SK-N-SH (cell line): Measurements from ENCODE around the gene EN2. TPM values are rescaled to one million over a fixed set of nuclear protein-coding genes. Genes with fewer than 3 reads are reported as not detected.

Source experiments
- CTCF ChIA-PET: fragments of 300-600, 350-600 bp; formaldehyde crosslinking; extraction: SDS; loops from one replicate; lab custom pipeline; 2021; lab: Yijun Ruan, JAX
- POLR2A ChIA-PET: fragments of 350-600 bp; sonication (Branson Sonifier 250); formaldehyde crosslinking; extraction: SDS; loops from one replicate; lab custom pipeline; 2020; ENCODE audit warnings: antibody characterized with exemption, inconsistent platforms; lab: Yijun Ruan, JAX
- DNase-seq: peaks from one replicate; pipeline ENCODE4 v3.0.0; 2012
- H2AFZ ChIP-seq: fragments of 200-600 bp; sonication (generic); 2 replicates; pipeline ENCODE4 v1.8.1; 2016; ENCODE audit warnings: antibody characterized with exemption, mild to moderate bottlenecking, low read depth
- H3F3A ChIP-seq: fragments of 200-600 bp; sonication (generic); replicated peaks from 2 replicates; pipeline ENCODE3; 2016; ENCODE audit warnings: antibody characterized with exemption, mild to moderate bottlenecking; ENCODE audit not compliant: insufficient read depth
- H3K27ac ChIP-seq, 2 experiments: fragments of 200-500 bp in 1 of 2; fragments of 200-600 bp in 1 of 2; sonication (Bioruptor generic) in 1 of 2; sonication (generic), shearing (Covaris generic) in 1 of 2; 2 replicates each; pipeline versions ENCODE4 v1.5.1 to v1.6.1; 2014 to 2016; ENCODE audit warnings: low read depth in 2 of 2, inconsistent platforms in 1 of 2, low read length in 1 of 2, mild to moderate bottlenecking in 1 of 2, mixed read lengths in 1 of 2
- H3K27me3 ChIP-seq: fragments of 200-600 bp; sonication (generic), shearing (Covaris generic); 2 replicates; pipeline ENCODE4 v1.6.1; 2016; ENCODE audit warnings: mixed run types; ENCODE audit not compliant: insufficient read depth
- H3K36me3 ChIP-seq, 2 experiments: fragments of 200-500 bp in 1 of 2; fragments of 200-600 bp in 1 of 2; sonication (Bioruptor generic) in 1 of 2; sonication (generic) in 1 of 2; replicated peaks in 1 of 2; 2 replicates each; pipeline versions ENCODE3 to v1.5.1; 2014 to 2016; ENCODE audit warnings: low read length in 1 of 2, mild to moderate bottlenecking in 1 of 2; ENCODE audit not compliant: insufficient read depth in 2 of 2, control insufficient read depth in 1 of 2
- H3K4me1 ChIP-seq, 2 experiments: fragments of 200-500 bp in 1 of 2; fragments of 200-600 bp in 1 of 2; sonication (Bioruptor generic) in 1 of 2; sonication (generic), shearing (Covaris generic) in 1 of 2; 2 replicates each; pipeline versions ENCODE4 v1.5.1 to v1.6.1; 2014 to 2016; ENCODE audit warnings: low read depth in 1 of 2, low read length in 1 of 2, mixed run types in 1 of 2; ENCODE audit not compliant: insufficient read depth in 2 of 2, control insufficient read depth in 1 of 2
- H3K4me2 ChIP-seq: fragments of 200-600 bp; sonication (generic), shearing (Covaris generic); 2 replicates; pipeline ENCODE4 v1.6.1; 2017; ENCODE audit warnings: mixed run types
- H3K4me3 ChIP-seq, 2 experiments: fragments of 200-500 bp in 1 of 2; fragments of 200-600 bp in 1 of 2; sonication (Bioruptor generic) in 1 of 2; sonication (generic), shearing (Covaris generic) in 1 of 2; 2 replicates each; pipeline versions ENCODE4 v1.5.1 to v1.8.1; 2014 to 2016; ENCODE audit warnings: low read depth in 2 of 2, inconsistent platforms in 1 of 2, low read length in 1 of 2, mild to moderate bottlenecking in 1 of 2, mixed read lengths in 1 of 2, moderate library complexity in 1 of 2
- H3K79me2 ChIP-seq: fragments of 200-600 bp; sonication (generic); 2 replicates; pipeline ENCODE4 v1.8.1; 2017; ENCODE audit warnings: mild to moderate bottlenecking; ENCODE audit not compliant: insufficient read depth
- H3K9ac ChIP-seq: fragments of 200-600 bp; sonication (generic); 2 replicates; pipeline ENCODE4 v1.6.1; 2017; ENCODE audit warnings: mixed run types
- H3K9me2 ChIP-seq: fragments of 200-600 bp; sonication (generic); 2 replicates; pipeline ENCODE4 v1.6.1; 2017; ENCODE audit warnings: mixed run types
- H3K9me3 ChIP-seq: fragments of 200-600 bp; sonication (generic); 2 replicates; pipeline ENCODE4 v1.6.1; 2017; ENCODE audit warnings: mixed run types, mild to moderate bottlenecking, moderate library complexity
- H4K20me1 ChIP-seq: fragments of 200-600 bp; sonication (generic); 2 replicates; pipeline ENCODE4 v1.6.1; 2017; ENCODE audit warnings: mild to moderate bottlenecking, mixed run types; ENCODE audit not compliant: insufficient read depth
- FOXJ3 ChIP-seq: sonication (generic); formaldehyde crosslinking; IDR thresholded peaks from 2 replicates; pipeline ENCODE4 v1.5.1; 2020; ENCODE audit warnings: mild to moderate bottlenecking, missing genetic modification reagents
- GABPA ChIP-seq: IDR thresholded peaks from 2 replicates; pipeline ENCODE4 v1.4.0; 2012; ENCODE audit warnings: low read depth, mild to moderate bottlenecking
- GATA2 ChIP-seq: sonication (generic); formaldehyde crosslinking; IDR thresholded peaks from 2 replicates; pipeline ENCODE4 v1.5.0; 2020; ENCODE audit warnings: mild to moderate bottlenecking, missing genetic modification reagents
- JUND ChIP-seq: IDR thresholded peaks from 2 replicates; pipeline ENCODE4 v1.4.0; 2012
- MEF2A ChIP-seq: IDR thresholded peaks from 2 replicates; pipeline ENCODE4 v1.4.0; 2012; ENCODE audit warnings: low read depth, borderline replicate concordance
- NFIC ChIP-seq: IDR thresholded peaks from 2 replicates; pipeline ENCODE4 v1.4.0; 2012; ENCODE audit warnings: borderline replicate concordance
- RFX5 ChIP-seq: IDR thresholded peaks from 2 replicates; pipeline ENCODE4 v1.6.1; 2012; ENCODE audit warnings: mild to moderate bottlenecking, improper control_type of control experiment, low read length
- RXRA ChIP-seq: IDR thresholded peaks from 2 replicates; pipeline ENCODE4 v1.4.0; 2012; ENCODE audit warnings: low read depth, mild to moderate bottlenecking, borderline replicate concordance
- SIN3A ChIP-seq: IDR thresholded peaks from 2 replicates; pipeline ENCODE4 v1.6.1; 2012; ENCODE audit warnings: low read depth, mild to moderate bottlenecking, low read length, moderate library complexity, borderline replicate concordance
- WGBS: methylation state at CpG from one replicate; pipeline ENCODE4 v1.1.6; 2017; ENCODE audit warnings: low lambda C conversion rate; 5-methylcytosine and 5-hydroxymethylcytosine counted together
- polyA plus RNA-seq, 3 experiments: library from polyadenylated mRNA; depleted of rRNA; stranded (reverse); fragments of >200 nt; gene quantifications; 2 replicates each; pipeline ENCODE4 v1.2.3, GENCODE V29; 2012
- TF ChIP-seq, protein P1 (sequence below): fragments of 150-350 bp; IDR thresholded peaks from 2 replicates; pipeline ENCODE4 v1.6.1; 2017; ENCODE audit warnings: antibody characterized with exemption, low read length, low read depth, borderline replicate concordance
- TF ChIP-seq, protein P2 (sequence below): IDR thresholded peaks from 2 replicates; pipeline ENCODE4; 2012
- TF ChIP-seq, protein P3 (sequence below): IDR thresholded peaks from 2 replicates; pipeline ENCODE4 v1.4.0; 2012; ENCODE audit warnings: low read depth
- TF ChIP-seq, protein P4 (sequence below): fragments of 200-600 bp; sonication (generic); IDR thresholded peaks from 2 replicates; pipeline ENCODE4 v1.6.1; 2017; ENCODE audit warnings: antibody characterized with exemption, mild to moderate bottlenecking, moderate library complexity

The EN2 gene
- polyA plus RNA-seq, 1 of the 3 experiments (the other 2 are of a cell fraction): 0.02 TPM

DNA sequence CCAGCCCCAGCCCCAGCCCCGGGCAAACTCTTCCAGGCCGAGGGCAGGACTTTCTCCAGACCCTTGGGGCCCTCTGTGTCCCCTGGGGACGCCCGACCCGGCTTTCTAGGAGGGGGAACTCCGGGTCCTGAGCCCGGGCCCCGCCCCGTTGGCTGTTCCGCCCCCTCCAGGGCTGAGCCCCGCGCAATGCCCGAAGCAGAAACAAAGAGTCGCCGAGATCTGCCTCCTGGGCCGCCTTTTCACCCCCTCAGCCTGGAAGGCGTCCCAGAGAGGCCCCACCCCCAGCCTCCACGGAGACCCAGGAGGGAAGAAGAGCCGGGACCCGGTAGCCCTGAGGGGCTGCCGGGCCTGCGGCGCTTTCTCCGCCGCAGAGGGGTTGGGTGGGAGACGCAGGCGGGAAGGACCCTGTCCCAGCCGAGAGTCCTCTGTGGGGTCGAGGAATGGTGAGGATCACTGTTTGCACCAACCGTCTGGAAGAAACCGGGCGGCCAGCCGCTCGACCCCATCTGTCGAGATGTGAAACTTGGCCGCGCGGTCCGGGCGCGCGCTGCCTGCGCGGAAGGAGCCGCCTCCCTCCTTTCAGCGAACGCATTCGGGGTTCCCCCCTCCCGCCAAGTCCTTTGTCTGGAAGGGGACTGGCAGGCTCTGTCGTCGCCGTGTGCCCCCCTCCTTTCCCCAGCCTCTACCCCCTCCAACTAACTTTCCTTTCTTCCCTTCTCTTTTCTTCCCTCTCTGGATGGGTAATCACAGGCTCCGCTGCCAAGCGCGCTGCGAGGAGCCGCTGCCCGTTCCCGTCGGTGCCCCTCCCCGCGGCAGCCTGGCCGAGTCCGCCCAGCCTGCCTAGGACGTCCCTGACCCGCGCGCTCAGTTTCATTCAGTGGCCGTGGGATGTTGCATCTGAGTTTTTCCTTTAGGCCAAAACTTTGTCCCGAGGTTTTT is 10.2 kb downstream of the EN2 start (continued):
- TF ChIP-seq, protein P1, sequence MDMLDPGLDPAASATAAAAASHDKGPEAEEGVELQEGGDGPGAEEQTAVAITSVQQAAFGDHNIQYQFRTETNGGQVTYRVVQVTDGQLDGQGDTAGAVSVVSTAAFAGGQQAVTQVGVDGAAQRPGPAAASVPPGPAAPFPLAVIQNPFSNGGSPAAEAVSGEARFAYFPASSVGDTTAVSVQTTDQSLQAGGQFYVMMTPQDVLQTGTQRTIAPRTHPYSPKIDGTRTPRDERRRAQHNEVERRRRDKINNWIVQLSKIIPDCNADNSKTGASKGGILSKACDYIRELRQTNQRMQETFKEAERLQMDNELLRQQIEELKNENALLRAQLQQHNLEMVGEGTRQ: no peak
- no peak for TF ChIP-seq FOXJ3 (CRISPR knock-in tag)
- TF ChIP-seq, protein P2, sequence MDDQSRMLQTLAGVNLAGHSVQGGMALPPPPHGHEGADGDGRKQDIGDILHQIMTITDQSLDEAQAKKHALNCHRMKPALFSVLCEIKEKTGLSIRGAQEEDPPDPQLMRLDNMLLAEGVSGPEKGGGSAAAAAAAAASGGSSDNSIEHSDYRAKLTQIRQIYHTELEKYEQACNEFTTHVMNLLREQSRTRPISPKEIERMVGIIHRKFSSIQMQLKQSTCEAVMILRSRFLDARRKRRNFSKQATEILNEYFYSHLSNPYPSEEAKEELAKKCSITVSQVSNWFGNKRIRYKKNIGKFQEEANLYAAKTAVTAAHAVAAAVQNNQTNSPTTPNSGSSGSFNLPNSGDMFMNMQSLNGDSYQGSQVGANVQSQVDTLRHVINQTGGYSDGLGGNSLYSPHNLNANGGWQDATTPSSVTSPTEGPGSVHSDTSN: no peak
- TF ChIP-seq, all 33 proteins: peak for 0

DNA sequence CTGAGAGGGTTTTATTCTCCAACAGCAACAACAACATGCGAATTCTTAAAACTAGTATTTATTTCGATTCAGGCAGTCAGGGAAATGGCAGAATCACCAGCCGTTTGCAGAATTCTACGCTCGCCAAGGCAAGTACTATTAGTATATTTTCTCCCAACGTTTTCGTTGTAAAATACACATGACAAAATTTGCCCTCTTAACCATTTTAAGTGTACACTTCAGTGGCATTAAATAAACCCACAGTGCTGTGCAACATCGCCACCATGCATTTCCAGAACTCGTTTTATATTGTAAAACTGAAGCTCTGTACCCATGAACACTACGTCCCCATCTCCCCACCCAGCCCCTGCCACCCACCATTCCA is 10.8 kb downstream of the EN2 start:
- ChIA-PET CTCF (no interaction called here), POLR2A (no interaction called here)
- Histone ChIP-seq H3K4me3 (no peak overlapping the region), H3K36me3 (no peaks in the 10 kb centered on the region), H2AFZ (no peak overlapping the region), H3K27me3 (peaks cover 97% of the 10 kb centered on the region), H4K20me1 (peaks cover 4% of the 10 kb centered on the region), H3F3A (peaks cover 6% of the 10 kb centered on the region), H3K9me3 (no peaks in the 10 kb centered on the region), H3K27ac (no peak overlapping the region), H3K9ac (no peak overlapping the region), H3K79me2 (no peaks in the 10 kb centered on the region), H3K4me1 (no peaks in the 10 kb centered on the region; a peak in 1 of 4 replicates), H3K4me2 (0 out of 2 replicates have a peak overlapping the region, but pooled peaks have one; percentile 53), H3K9me2 (no peaks in the 10 kb centered on the region)
- no peak for DNase-seq
- 15% methylated on average over 10 of the region's 10 CpGs for WGBS
- TF ChIP-seq, protein P3, sequence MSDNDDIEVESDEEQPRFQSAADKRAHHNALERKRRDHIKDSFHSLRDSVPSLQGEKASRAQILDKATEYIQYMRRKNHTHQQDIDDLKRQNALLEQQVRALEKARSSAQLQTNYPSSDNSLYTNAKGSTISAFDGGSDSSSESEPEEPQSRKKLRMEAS: no peak
- no peak for TF ChIP-seq SIN3A
- no peak for TF ChIP-seq MEF2A
- no peak for TF ChIP-seq GATA2 (CRISPR knock-in tag)
- no peak for TF ChIP-seq FOXJ3 (CRISPR knock-in tag)
- no peak for TF ChIP-seq NFIC
- TF ChIP-seq JUND: no peak
- TF ChIP-seq RFX5: no peak
- TF ChIP-seq, protein P4, sequence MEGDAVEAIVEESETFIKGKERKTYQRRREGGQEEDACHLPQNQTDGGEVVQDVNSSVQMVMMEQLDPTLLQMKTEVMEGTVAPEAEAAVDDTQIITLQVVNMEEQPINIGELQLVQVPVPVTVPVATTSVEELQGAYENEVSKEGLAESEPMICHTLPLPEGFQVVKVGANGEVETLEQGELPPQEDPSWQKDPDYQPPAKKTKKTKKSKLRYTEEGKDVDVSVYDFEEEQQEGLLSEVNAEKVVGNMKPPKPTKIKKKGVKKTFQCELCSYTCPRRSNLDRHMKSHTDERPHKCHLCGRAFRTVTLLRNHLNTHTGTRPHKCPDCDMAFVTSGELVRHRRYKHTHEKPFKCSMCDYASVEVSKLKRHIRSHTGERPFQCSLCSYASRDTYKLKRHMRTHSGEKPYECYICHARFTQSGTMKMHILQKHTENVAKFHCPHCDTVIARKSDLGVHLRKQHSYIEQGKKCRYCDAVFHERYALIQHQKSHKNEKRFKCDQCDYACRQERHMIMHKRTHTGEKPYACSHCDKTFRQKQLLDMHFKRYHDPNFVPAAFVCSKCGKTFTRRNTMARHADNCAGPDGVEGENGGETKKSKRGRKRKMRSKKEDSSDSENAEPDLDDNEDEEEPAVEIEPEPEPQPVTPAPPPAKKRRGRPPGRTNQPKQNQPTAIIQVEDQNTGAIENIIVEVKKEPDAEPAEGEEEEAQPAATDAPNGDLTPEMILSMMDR: no peak
- no peak for TF ChIP-seq RXRA
- no peak for TF ChIP-seq GABPA
